Heart left ventricle (tissue), 13 donors: ENCODE measurements around the gene MEA1.

Experiments used
- CTCF ChIP-seq, 12 donors: fragments of 200-600 bp; sonication (generic) in 4 of 12; IDR thresholded peaks; one replicate each; pipeline versions ENCODE4 v1.5.0 to v1.8.0; 2018 to 2022; ENCODE audit warnings: antibody characterized with exemption in 12 of 12, mild to moderate bottlenecking in 5 of 12
- POLR2A ChIP-seq, 2 donors: fragments of 450-650 bp; IDR thresholded peaks; one replicate each; pipeline ENCODE4 v1.6.1; 2017; ENCODE audit warnings: antibody characterized with exemption in 2 of 2, mild to moderate bottlenecking in 2 of 2, moderate library complexity in 2 of 2
- donor health status: ischemic (EF 13 %, LVEDD 7.1; RV severe dilation, severe dysfunction).
- donor health status: DM: no; HTN: yes; CAD: no.
- donor health status: DM: no; HTN: no; CAD: no.
- donor health status: ischemic (EF 25% LVEDD 6.9; RV normal size, moderate dysfunction).
- donor health status: ischemic (EF 25% LVEDD 5.7; RV mildly dilated, moderate dysfunction).
- donor health status: ischemic (EF 35%, LVEDD 5.7; RV mildly dilated, moderate dysfunction).
- donor health status: nonischemic (EF 11% LVEDD 7.7; RV severe dilation, severe dysfunction).
- donor health status: DM: yes; HTN: yes; CAD: no.
- donor health status: PGD.
- donor health status: ischemic (EF 29% LVEDD 5.4; RV normal size, mild dysfunction).
- donor health status: nonischemic (EF 23%, LVEDD 6.1; RV moderate dilation, normal function).

- TF ChIP-seq CTCF (IDR thresholded peaks at IDR 0.05) (no peak), POLR2A (IDR thresholded peaks at IDR 0.05) (no peak)
These were observed 12.6 kb upstream of the MEA1 start for GRCh38 chr6:43026365-43026764.
